A549 (cell line): ENCODE measurements around the gene TF. TPM values are rescaled to one million over a fixed set of nuclear protein-coding genes. Genes with fewer than 3 reads are reported as not detected.
A peak's percentile ranks its signal among the peaks of the same experiment; 100 is the strongest.

ENCODE experiments used
- ATAC-seq, 2 experiments: fragments of 200-7000 bp in 1 of 2; fragments of >200 bp in 1 of 2; cut with Nextera tagmentation in 1 of 2; cut with Tn5 transposase in 1 of 2; 3 replicates each; pipeline versions ENCODE4 v1.8.0 to v1.9.1; 2018 to 2020; ENCODE audit warnings: mild to moderate bottlenecking in 1 of 2, moderate library complexity in 1 of 2
- CTCF ChIA-PET: fragments of 300-600 bp; sonication (Branson Sonifier 250); formaldehyde crosslinking; extraction: SDS; loops from one replicate; lab custom pipeline; 2021; ENCODE audit warnings: antibody characterized with exemption, inconsistent platforms; lab: Yijun Ruan, JAX
- POLR2A ChIA-PET: fragments of 350-600 bp; formaldehyde crosslinking; extraction: SDS; loops from one replicate; lab custom pipeline; 2021; ENCODE audit warnings: antibody characterized with exemption, inconsistent platforms; lab: Yijun Ruan, JAX
- DNase-seq, 2 experiments: peaks; one replicate each; pipeline versions ENCODE4 v3.0.0 to v3.0.0-alpha.2; 2011 to 2016; ENCODE audit warnings: low read depth in 1 of 2, low spot score in 1 of 2
- FAIRE-seq: peaks from 2 replicates; lab custom pipeline; 2011; peaks lifted over from hg19 to GRCh38; lab: Jason Lieb, UNC
- H3K27ac ChIP-seq, 2 experiments: fragments of >200 bp; sonication (Bioruptor Twin); formaldehyde crosslinking; 3 replicates each; pipeline ENCODE4 v1.5.1; 2016 to 2017
- H3K4me1 ChIP-seq: fragments of >200 bp; sonication (Bioruptor Twin); formaldehyde crosslinking; 3 replicates; pipeline ENCODE4 v1.6.1; 2016
- H3K4me2 ChIP-seq: fragments of >200 bp; sonication (Bioruptor Twin); formaldehyde crosslinking; 3 replicates; pipeline ENCODE4 v1.6.1; 2016
- H3K4me3 ChIP-seq: fragments of >200 bp; sonication (Bioruptor Twin); formaldehyde crosslinking; 3 replicates; pipeline ENCODE4 v1.5.1; 2016
- H3K9me3 ChIP-seq: fragments of >200 bp; sonication (Bioruptor Twin); formaldehyde crosslinking; 3 replicates; pipeline ENCODE4 v1.6.1; 2016
- CHD2 ChIP-seq: fragments of 150-350 bp; IDR thresholded peaks from 2 replicates; pipeline ENCODE4 v1.6.1; 2014; ENCODE audit warnings: low read length; ENCODE audit not compliant: partially characterized antibody
- CHD4 ChIP-seq: fragments of 200-600 bp; sonication (generic); IDR thresholded peaks from 2 replicates; pipeline ENCODE4 v1.6.1; 2016; ENCODE audit warnings: antibody characterized with exemption, mild to moderate bottlenecking, borderline replicate concordance
- E2F6 ChIP-seq: IDR thresholded peaks from 2 replicates; pipeline ENCODE4 v1.6.1; 2012; ENCODE audit warnings: low read depth, borderline replicate concordance
- FOXS1 ChIP-seq: fragments of 250-450 bp; sonication (Bioruptor Pico); IDR thresholded peaks from 2 replicates; pipeline ENCODE4 v1.5.0; 2020; ENCODE audit warnings: mild to moderate bottlenecking, moderate library complexity
- HOXB13 ChIP-seq: fragments of 250-450 bp; sonication (Bioruptor Pico); IDR thresholded peaks from 2 replicates; pipeline ENCODE4 v1.5.0; 2020; ENCODE audit warnings: low read depth, mild to moderate bottlenecking, moderate library complexity
- JUN ChIP-seq, 2 experiments: fragments of >200 bp; sonication (Bioruptor Twin); formaldehyde crosslinking; IDR thresholded peaks; 2 replicates in 1 of 2; 3 replicates in 1 of 2; pipeline ENCODE4 v1.6.1; 2016 to 2017
- JUNB ChIP-seq: fragments of >200 bp; sonication (Bioruptor Twin); formaldehyde crosslinking; IDR thresholded peaks from 2 replicates; pipeline ENCODE4 v1.6.1; 2016
- KDM1A ChIP-seq: fragments of 200-600 bp; sonication (generic); IDR thresholded peaks from 2 replicates; pipeline ENCODE4 v1.6.1; 2016; ENCODE audit warnings: low read depth, mild to moderate bottlenecking
- KDM5A ChIP-seq: fragments of 200-600 bp; sonication (generic); IDR thresholded peaks from 2 replicates; pipeline ENCODE4 v1.6.1; 2016; ENCODE audit warnings: antibody characterized with exemption, mild to moderate bottlenecking
- MAX ChIP-seq: IDR thresholded peaks from 2 replicates; pipeline ENCODE4 v1.6.1; 2012
- MYC ChIP-seq: IDR thresholded peaks from 2 replicates; pipeline ENCODE4 v1.6.1; 2012; ENCODE audit warnings: mild to moderate bottlenecking, inconsistent platforms, low read length, improper control_type of control experiment, borderline replicate concordance
- POLR2A ChIP-seq: IDR thresholded peaks from 2 replicates; pipeline ENCODE4 v1.6.1; 2012; ENCODE audit warnings: mild to moderate bottlenecking, low read length
- RARB ChIP-seq: fragments of 250-450 bp; sonication (Bioruptor Pico); IDR thresholded peaks from 2 replicates; pipeline ENCODE4 v1.8.0; 2021; ENCODE audit warnings: mild to moderate bottlenecking, moderate library complexity
- RCOR1 ChIP-seq: fragments of 150-350 bp; IDR thresholded peaks from 2 replicates; pipeline ENCODE4 v1.6.1; 2014; ENCODE audit warnings: antibody characterized with exemption, low read length, low read depth
- SREBF2 ChIP-seq: fragments of 450-650 bp; IDR thresholded peaks from 2 replicates; pipeline ENCODE4 v1.6.1; 2014; ENCODE audit warnings: mild to moderate bottlenecking, moderate library complexity
- TFCP2L1 ChIP-seq: fragments of 250-450 bp; sonication (Bioruptor Pico); IDR thresholded peaks from 2 replicates; pipeline ENCODE4 v1.5.0; 2021; ENCODE audit warnings: mild to moderate bottlenecking
- ZC3H11A ChIP-seq: fragments of 450-650 bp; IDR thresholded peaks from 2 replicates; pipeline ENCODE4 v1.6.1; 2014; ENCODE audit warnings: antibody characterized with exemption, mild to moderate bottlenecking
- WGBS: methylation state at CpG from one replicate; pipeline ENCODE4 v1.1.6; 2017; ENCODE audit errors: missing lambda C conversion rate; 5-methylcytosine and 5-hydroxymethylcytosine counted together
- polyA plus RNA-seq, 4 experiments: library from polyadenylated mRNA; depleted of rRNA in 3 of 4; stranded (reverse); fragments of >200 nt; fragmentation: RNase III in 1 of 4; extraction: RNeasy Plus Mini Kit Qiagen cat#74134 plus additional on column Dnase treatment in 1 of 4; gene quantifications; 2 replicates in 3 of 4; 3 replicates in 1 of 4; pipeline ENCODE4 v1.2.3, GENCODE V29; 2011 to 2017
- TF ChIP-seq, protein P1 (sequence below): fragments of 450-650 bp; IDR thresholded peaks from 2 replicates; pipeline ENCODE4 v1.6.1; 2014; ENCODE audit warnings: antibody characterized with exemption
- TF ChIP-seq, protein P2 (sequence below): fragments of 250-450 bp; sonication (Bioruptor Pico); IDR thresholded peaks from 2 replicates; pipeline ENCODE4 v1.5.0; 2020; ENCODE audit warnings: low read depth, mild to moderate bottlenecking, moderate library complexity

Gene TF
- polyA plus RNA-seq, 2 of the 4 experiments (the other 2 are of a cell fraction) = 0.53 to 10.5 TPM

DNA sequence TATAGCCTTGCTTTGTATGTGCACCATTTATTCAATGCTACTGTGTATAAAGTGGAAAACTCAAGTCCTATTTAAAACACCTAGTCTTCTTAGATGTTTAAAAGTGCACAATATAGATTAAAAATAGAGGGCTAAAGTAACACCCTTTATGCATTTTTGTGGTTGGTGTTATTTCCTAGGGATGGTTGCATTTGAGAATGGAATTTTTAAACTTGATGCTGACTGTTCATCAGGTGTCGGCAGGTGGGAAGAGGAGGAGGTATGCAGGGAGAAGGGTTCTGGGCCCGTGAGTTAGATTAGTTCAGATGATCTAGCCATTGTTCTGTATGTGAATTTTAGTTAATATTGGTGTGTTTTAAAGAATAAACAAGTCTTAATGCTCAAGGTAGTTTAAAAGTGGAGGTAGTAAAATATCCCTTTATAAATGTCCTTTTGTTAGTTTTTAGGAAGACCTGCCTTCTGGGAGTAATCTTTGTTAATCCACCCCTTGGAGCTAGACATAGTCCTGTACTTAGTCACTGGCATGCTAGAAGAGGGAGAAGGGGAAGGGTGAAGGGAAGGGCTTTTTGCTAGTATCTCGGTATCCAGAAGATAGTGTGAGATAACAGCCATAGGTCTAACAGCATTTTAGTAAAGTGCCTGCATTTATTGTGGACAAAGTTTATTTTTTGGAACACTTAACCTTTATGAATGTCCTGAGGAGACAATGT lies 51.4 kb downstream of the TF start:
- Histone ChIP-seq H3K9me3 (peaks cover 1% of the 10 kb centered on the region; the same call in 1 of the 3 replicates), H3K4me3 (no peak overlapping the region), H3K27ac (no peak overlapping the region), H3K4me1 (peaks cover 5% of the 10 kb centered on the region; the same call in 2 of the 3 replicates), H3K4me2 (no peak overlapping the region)
- no peak for DNase-seq
- ATAC-seq = no peak
- FAIRE-seq = no peak
- WGBS = 62% methylated on average over 3 of the region's 3 CpGs
- CTCF ChIA-PET = no interaction called here
- TF ChIP-seq MYC (no peak), KDM5A (no peak), MAX (no peak), RARB (CRISPR knock-in tag) (no peak), RCOR1 (no peak), CHD2 (no peak), SREBF2 (no peak), KDM1A (no peak), CHD4 (no peak), TFCP2L1 (no peak), JUNB (no peak), FOXS1 (no peak)
- TF ChIP-seq, protein P1, sequence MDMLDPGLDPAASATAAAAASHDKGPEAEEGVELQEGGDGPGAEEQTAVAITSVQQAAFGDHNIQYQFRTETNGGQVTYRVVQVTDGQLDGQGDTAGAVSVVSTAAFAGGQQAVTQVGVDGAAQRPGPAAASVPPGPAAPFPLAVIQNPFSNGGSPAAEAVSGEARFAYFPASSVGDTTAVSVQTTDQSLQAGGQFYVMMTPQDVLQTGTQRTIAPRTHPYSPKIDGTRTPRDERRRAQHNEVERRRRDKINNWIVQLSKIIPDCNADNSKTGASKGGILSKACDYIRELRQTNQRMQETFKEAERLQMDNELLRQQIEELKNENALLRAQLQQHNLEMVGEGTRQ = no peak
- TF ChIP-seq, protein P2, sequence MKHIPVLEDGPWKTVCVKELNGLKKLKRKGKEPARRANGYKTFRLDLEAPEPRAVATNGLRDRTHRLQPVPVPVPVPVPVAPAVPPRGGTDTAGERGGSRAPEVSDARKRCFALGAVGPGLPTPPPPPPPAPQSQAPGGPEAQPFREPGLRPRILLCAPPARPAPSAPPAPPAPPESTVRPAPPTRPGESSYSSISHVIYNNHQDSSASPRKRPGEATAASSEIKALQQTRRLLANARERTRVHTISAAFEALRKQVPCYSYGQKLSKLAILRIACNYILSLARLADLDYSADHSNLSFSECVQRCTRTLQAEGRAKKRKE (CRISPR knock-in tag) = no peak
- TF ChIP-seq, all 56 proteins: peak for 0
- POLR2A ChIA-PET = no interaction called here

DNA sequence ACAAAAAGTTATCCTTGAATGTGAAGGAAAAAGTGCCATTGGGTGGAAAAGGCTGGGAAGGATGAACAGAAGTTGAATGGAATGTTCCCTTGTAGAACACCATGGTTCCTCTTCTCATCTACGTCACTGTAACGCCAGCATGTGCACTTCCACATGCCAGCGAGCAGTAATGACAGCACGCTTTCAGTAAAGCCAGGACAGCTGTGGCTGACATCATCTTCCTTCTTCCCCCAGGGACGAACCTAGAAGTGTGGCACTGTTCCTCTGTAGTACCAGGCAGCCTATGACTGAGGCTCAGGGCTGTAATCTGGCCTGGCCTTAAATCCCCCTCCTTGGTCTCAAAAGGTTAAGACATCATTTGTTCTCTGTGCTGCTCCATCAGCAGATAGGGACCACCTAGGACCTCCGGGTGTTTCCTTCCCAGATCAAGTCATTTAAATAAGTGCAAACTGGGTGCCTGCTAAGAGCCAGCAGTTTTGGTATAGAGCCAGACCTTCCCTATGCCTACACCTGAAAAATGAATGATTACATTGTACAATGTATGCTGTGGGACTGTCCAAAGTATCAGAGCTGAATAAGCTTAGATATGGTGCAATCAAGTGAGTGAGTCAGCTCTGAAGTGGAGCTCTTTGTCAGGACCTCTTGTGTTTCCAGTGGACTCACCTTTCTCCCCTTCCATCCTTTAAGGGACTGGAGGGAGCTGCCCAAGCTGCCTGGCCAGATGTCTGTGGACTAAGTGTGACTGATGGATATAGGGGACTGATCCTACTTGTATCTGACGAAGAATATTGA lies 53.8 kb downstream of the TF start:
- peak in 1 of 2 experiments; percentile 7 for DNase-seq
- CTCF ChIA-PET = no interaction called here
- no peak for FAIRE-seq

More for the DNA sequence above, 53.8 kb downstream of the TF start:
- Histone ChIP-seq H3K9me3 (no peaks in the 10 kb centered on the region), H3K4me3 (no peak overlapping the region), H3K4me1 (peaks cover 5% of the 10 kb centered on the region; the same call in 2 of the 3 replicates), H3K4me2 (no peak overlapping the region), H3K27ac (no peak overlapping the region)
- WGBS = 41% methylated on average over 7 of the region's 7 CpGs
- POLR2A ChIA-PET = no interaction called here
- ATAC-seq = peak; percentile 58 to 82; a peak in 5 of 6 replicates
- TF ChIP-seq, protein P2 (CRISPR knock-in tag) = no peak
- TF ChIP-seq HOXB13 (CRISPR knock-in tag) (no peak), CHD4 (no peak), ZC3H11A (no peak), POLR2A (no peak), JUNB (no peak), E2F6 (no peak), JUN (IDR thresholded peaks at IDR 0.05) (no peak)
